Endothelial cell of umbilical vein (primary cell): ENCODE data around the gene ETS2. TPM values are rescaled to one million over a fixed set of nuclear protein-coding genes. Genes with fewer than 3 reads are reported as not detected.
A peak's percentile ranks its signal among the peaks of the same experiment; 100 is the strongest.

ENCODE experiments used
- BruUV-seq: library from RNA; stranded (reverse); fragments of 400-500 nt; replicated peaks from 2 replicates; lab custom pipeline; 2021; lab: Mats Ljungman, UMichigan
- CTCF ChIA-PET: fragments of 300-600, 350-600 bp; sonication (Branson Sonifier 250); formaldehyde crosslinking; loops from one replicate; lab custom pipeline; 2021; ENCODE audit warnings: antibody characterized with exemption, inconsistent platforms; lab: Charles Lee
- POLR2A ChIA-PET: fragments of 300-600, 350-600 bp; sonication (Branson Sonifier 250); formaldehyde crosslinking; loops from one replicate; lab custom pipeline; 2021; ENCODE audit warnings: antibody characterized with exemption, inconsistent platforms; lab: Charles Lee
- DNase-seq: peaks from one replicate; pipeline ENCODE4 v3.0.0-alpha.2; 2011; ENCODE audit warnings: low read depth, low spot score
- FAIRE-seq: peaks from 2 replicates; lab custom pipeline; 2011; peaks lifted over from hg19 to GRCh38; lab: Jason Lieb, UNC
- H2AFZ ChIP-seq: 2 replicates; pipeline ENCODE4 v1.6.0; 2012; ENCODE audit warnings: low read depth, low read length, control low read depth, inconsistent platforms
- H3K27ac ChIP-seq: 2 replicates; pipeline ENCODE4 v1.5.1; 2011; ENCODE audit warnings: low read depth, mild to moderate bottlenecking, control low read depth, low read length, moderate library complexity; ENCODE audit not compliant: insufficient read depth
- H3K27me3 ChIP-seq, 2 experiments: 2 replicates each; pipeline versions ENCODE4 v1.6.0 to v1.6.1; 2011; ENCODE audit warnings: low read length in 2 of 2, mixed read lengths in 1 of 2; ENCODE audit not compliant: control insufficient read depth in 2 of 2, insufficient read depth in 2 of 2
- H3K36me3 ChIP-seq, 2 experiments: 2 replicates in 1 of 2; 3 replicates in 1 of 2; pipeline ENCODE4 v1.5.1; 2011; ENCODE audit warnings: low read length in 2 of 2, mild to moderate bottlenecking in 1 of 2, moderate library complexity in 1 of 2; ENCODE audit not compliant: control insufficient read depth in 2 of 2, insufficient read depth in 2 of 2; ENCODE audit errors: extremely low read depth in 1 of 2
- H3K4me1 ChIP-seq: 3 replicates; pipeline ENCODE4 v1.5.1; 2011; ENCODE audit warnings: mild to moderate bottlenecking, low read length; ENCODE audit not compliant: control insufficient read depth, insufficient read depth; ENCODE audit errors: extremely low read depth
- H3K4me2 ChIP-seq: 2 replicates; pipeline ENCODE4 v1.6.1; 2011; ENCODE audit warnings: low read length, control low read depth, mixed read lengths; ENCODE audit not compliant: insufficient read depth
- H3K4me3 ChIP-seq, 3 experiments: fragments of 200-600 bp in 1 of 3; sonication (generic), shearing (Covaris generic) in 1 of 3; replicated peaks in 1 of 3; 2 replicates each; pipeline ENCODE4 v1.5.1; 2011 to 2016; ENCODE audit warnings: control low read depth in 3 of 3, low read length in 3 of 3, mild to moderate bottlenecking in 2 of 3, inconsistent platforms in 1 of 3, low read depth in 1 of 3, moderate library complexity in 1 of 3; ENCODE audit not compliant: insufficient read depth in 1 of 3
- H3K79me2 ChIP-seq: 2 replicates; pipeline ENCODE4 v1.6.0; 2012; ENCODE audit warnings: low read length, inconsistent platforms; ENCODE audit not compliant: control insufficient read depth, insufficient read depth
- H3K9ac ChIP-seq: replicated peaks from 2 replicates; pipeline ENCODE3; 2011; ENCODE audit warnings: low read length, control low read depth; ENCODE audit not compliant: insufficient read depth; ENCODE audit errors: extremely low read depth
- H3K9me1 ChIP-seq: replicated peaks from 3 replicates; pipeline ENCODE4 v1.6.0; 2011; ENCODE audit warnings: mild to moderate bottlenecking, low read length; ENCODE audit not compliant: control insufficient read depth, insufficient read depth; ENCODE audit errors: extremely low read depth
- H3K9me3 ChIP-seq: replicated peaks from 2 replicates; pipeline ENCODE4 v1.5.1; 2012; ENCODE audit warnings: low read length, inconsistent platforms; ENCODE audit not compliant: control insufficient read depth, insufficient read depth
- H4K20me1 ChIP-seq: replicated peaks from 2 replicates; pipeline ENCODE3; 2011; ENCODE audit warnings: mild to moderate bottlenecking, low read length; ENCODE audit not compliant: control insufficient read depth, insufficient read depth; ENCODE audit errors: extremely low read depth
- EZH2 ChIP-seq: IDR thresholded peaks from 2 replicates; pipeline ENCODE4 v1.6.1; 2012; ENCODE audit warnings: borderline replicate concordance, low read depth, mild to moderate bottlenecking, moderate library complexity, low read length, inconsistent platforms; ENCODE audit not compliant: severe bottlenecking
- FOS ChIP-seq: IDR thresholded peaks from 2 replicates; pipeline ENCODE4 v1.6.1; 2011; ENCODE audit warnings: mild to moderate bottlenecking, low read length, moderate library complexity, borderline replicate concordance; ENCODE audit not compliant: insufficient read depth
- GATA2 ChIP-seq: IDR thresholded peaks from 2 replicates; pipeline ENCODE4 v1.7.0; 2011; ENCODE audit warnings: low read depth, mild to moderate bottlenecking, moderate library complexity, mixed read lengths, low read length; ENCODE audit not compliant: insufficient read length, insufficient read depth
- JUN ChIP-seq: IDR thresholded peaks from 2 replicates; pipeline ENCODE4 v1.6.1; 2011; ENCODE audit warnings: borderline replicate concordance, low read depth; ENCODE audit not compliant: insufficient read length, insufficient read depth
- MYC ChIP-seq: IDR thresholded peaks from one replicate; pipeline ENCODE4 v1.6.1; 2011; ENCODE audit warnings: mild to moderate bottlenecking, low read depth, low read length
- POLR2A ChIP-seq: IDR thresholded peaks from 2 replicates; pipeline ENCODE4 v1.6.1; 2012; ENCODE audit warnings: low read depth, mild to moderate bottlenecking, control low read depth, low read length
- POLR2AphosphoS5 ChIP-seq: IDR thresholded peaks from 2 replicates; pipeline ENCODE4 v1.6.1; 2012; ENCODE audit warnings: low read depth, mild to moderate bottlenecking, control low read depth, low read length, moderate library complexity; ENCODE audit not compliant: insufficient read depth
- dilution Hi-C: fragments of 300-500 bp; cut with MboI; formaldehyde crosslinking; loops from one replicate; pipeline ENCODE4 v1.15.0; 2019; ENCODE audit warnings: low sequenced_read_pairs; ENCODE audit not compliant: extremely low pct_ligation_motif_present
- intact Hi-C: fragments of 100-400 bp; cut with micrococcal nuclease; formaldehyde crosslinking; loops from one replicate; pipeline ENCODE4 v1.10.0; 2022
- polyA plus RNA-seq, 4 experiments: library from polyadenylated mRNA; depleted of rRNA in 3 of 4; stranded (reverse) in 3 of 4; unstranded in 1 of 4; fragments of >200 nt; gene quantifications; 2 replicates each; pipeline versions ENCODE4 v1.2.1 to v1.2.3, GENCODE V29; 2011 to 2012; ENCODE audit warnings: missing spikeins in 1 of 4
- total RNA-seq: library from RNA; stranded (reverse); gene quantifications from 2 replicates; pipeline ENCODE4 v1.2.3, GENCODE V29; 2021
- TF ChIP-seq, protein P1 (sequence below), 2 donors: IDR thresholded peaks; 1 replicate in 1 of 2; 2 replicates in 1 of 2; pipeline ENCODE4 v1.5.1; 2011; ENCODE audit warnings: low read length in 2 of 2, mild to moderate bottlenecking in 2 of 2, moderate library complexity in 2 of 2, control low read depth in 1 of 2, inconsistent platforms in 1 of 2, low read depth in 1 of 2; ENCODE audit not compliant: insufficient read depth in 1 of 2; ENCODE audit errors: extremely low read depth in 1 of 2
- TF ChIP-seq, protein P2 (sequence below): IDR thresholded peaks from 2 replicates; pipeline ENCODE4 v1.6.1; 2011; ENCODE audit not compliant: insufficient read depth, insufficient read length

The ETS2 gene
- total and polyA plus RNA-seq, 2 donors (not counting 3 experiments of a cell fraction or from before 2014, with no cell fraction given) = 16.3 to 54.5 TPM

DNA sequence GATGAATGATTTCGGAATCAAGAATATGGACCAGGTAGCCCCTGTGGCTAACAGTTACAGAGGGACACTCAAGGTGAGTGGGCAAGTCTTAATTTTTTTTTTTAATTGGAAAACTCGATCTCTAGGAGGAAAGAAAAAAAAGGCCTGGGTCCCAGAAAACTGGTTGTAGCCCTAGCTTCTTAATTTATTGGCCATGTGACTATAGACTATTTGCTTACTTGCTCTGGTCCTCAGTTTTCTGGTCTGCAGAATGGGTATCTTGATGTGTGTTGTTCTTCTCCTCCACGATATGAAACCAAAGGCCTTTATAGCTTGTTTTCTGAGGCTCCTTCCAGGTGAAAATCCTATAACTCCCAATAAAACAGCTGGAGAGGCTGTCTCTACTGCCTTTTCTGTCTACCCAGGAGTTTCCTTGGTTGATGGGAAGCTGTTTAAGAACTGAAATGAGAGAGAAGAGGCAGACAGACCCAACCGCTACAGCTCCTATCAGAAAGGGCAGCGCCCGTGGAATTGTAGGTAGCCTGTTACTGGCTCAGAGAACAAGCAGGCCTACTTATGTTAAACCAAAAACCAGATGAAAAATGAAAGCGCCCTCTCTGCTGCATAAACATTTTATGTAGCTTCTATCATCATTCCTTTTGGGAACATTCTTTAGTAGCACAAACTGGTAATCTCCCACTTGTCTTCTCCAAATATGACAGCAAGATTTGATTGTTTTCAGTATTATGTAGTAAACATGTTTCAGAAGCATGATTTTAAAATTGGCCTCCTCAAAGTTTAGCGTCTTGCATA lies 4.5 kb downstream of the ETS2 start:
- intact Hi-C loops (no loop called here), dilution Hi-C loops (no loop called here)
- DNase-seq (no peak), FAIRE-seq (no peak)
- Histone ChIP-seq H3K36me3 (peaks cover 22 to 37% of the 10 kb centered on the region in 2 experiments), H3K9me3 (no peaks in the 10 kb centered on the region), H4K20me1 (peaks cover 3% of the 10 kb centered on the region), H3K4me1 (peaks cover 43% of the 10 kb centered on the region), H3K4me3 (no peak overlapping the region), H3K27me3 (no peaks in the 10 kb centered on the region), H3K27ac (peak overlapping the region; percentile 85), H3K9ac (peak overlapping the region; percentile 50), H3K79me2 (peaks cover 69% of the 10 kb centered on the region), H3K4me2 (peak overlapping the region; percentile 69), H2AFZ (no peak overlapping the region), H3K9me1 (no peaks in the 10 kb centered on the region)
- CTCF ChIA-PET = interaction anchor here (0.6 to 1.5 kb wide), 4 partner anchors 13 to 317 kb away, joined by 3 to 5 read pairs (median 4); no protein-coding TSS in a partner anchor
- POLR2A ChIA-PET = interaction anchor here (0.7 kb wide), 1 partner anchor 164 kb away, joined by 3 read pairs; no protein-coding TSS in a partner anchor
- TF ChIP-seq, protein P1, sequence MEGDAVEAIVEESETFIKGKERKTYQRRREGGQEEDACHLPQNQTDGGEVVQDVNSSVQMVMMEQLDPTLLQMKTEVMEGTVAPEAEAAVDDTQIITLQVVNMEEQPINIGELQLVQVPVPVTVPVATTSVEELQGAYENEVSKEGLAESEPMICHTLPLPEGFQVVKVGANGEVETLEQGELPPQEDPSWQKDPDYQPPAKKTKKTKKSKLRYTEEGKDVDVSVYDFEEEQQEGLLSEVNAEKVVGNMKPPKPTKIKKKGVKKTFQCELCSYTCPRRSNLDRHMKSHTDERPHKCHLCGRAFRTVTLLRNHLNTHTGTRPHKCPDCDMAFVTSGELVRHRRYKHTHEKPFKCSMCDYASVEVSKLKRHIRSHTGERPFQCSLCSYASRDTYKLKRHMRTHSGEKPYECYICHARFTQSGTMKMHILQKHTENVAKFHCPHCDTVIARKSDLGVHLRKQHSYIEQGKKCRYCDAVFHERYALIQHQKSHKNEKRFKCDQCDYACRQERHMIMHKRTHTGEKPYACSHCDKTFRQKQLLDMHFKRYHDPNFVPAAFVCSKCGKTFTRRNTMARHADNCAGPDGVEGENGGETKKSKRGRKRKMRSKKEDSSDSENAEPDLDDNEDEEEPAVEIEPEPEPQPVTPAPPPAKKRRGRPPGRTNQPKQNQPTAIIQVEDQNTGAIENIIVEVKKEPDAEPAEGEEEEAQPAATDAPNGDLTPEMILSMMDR (IDR thresholded peaks at IDR 0.05; ENCODE audit: extremely low read depth in 1 of 2, insufficient read depth in 1 of 2, low read depth in 1 of 2, low read length in 2 of 2) = no peak
- TF ChIP-seq FOS (no peak), POLR2A (no peak), MYC (no peak), GATA2 (no peak), POLR2AphosphoS5 (no peak), JUN (no peak), EZH2 (no peak)
- TF ChIP-seq, protein P2, sequence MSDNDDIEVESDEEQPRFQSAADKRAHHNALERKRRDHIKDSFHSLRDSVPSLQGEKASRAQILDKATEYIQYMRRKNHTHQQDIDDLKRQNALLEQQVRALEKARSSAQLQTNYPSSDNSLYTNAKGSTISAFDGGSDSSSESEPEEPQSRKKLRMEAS = no peak
- no TSS peak for BruUV-seq
